BE2C (cell line): ENCODE data around the gene ALKAL2.

Source experiments
- DNase-seq: peaks from one replicate; pipeline ENCODE4 v3.0.0-alpha.2; 2020
- H3K27me3 ChIP-seq: fragments of 250-450 bp; sonication (Bioruptor Pico); 2 replicates; pipeline ENCODE4 v1.5.1; 2020; ENCODE audit warnings: mild to moderate bottlenecking
- H3K36me3 ChIP-seq: fragments of 250-450 bp; sonication (Bioruptor Pico); 2 replicates; pipeline ENCODE4 v1.5.1; 2020; ENCODE audit warnings: mild to moderate bottlenecking
- H3K4me1 ChIP-seq: fragments of 250-450 bp; sonication (Bioruptor Pico); 2 replicates; pipeline ENCODE4 v1.5.1; 2020
- H3K4me3 ChIP-seq: 2 replicates; pipeline ENCODE4 v1.5.1; 2011; ENCODE audit warnings: low read depth, low read length
- H3K9me3 ChIP-seq: fragments of 250-450 bp; sonication (Bioruptor Pico); 2 replicates; pipeline ENCODE4 v1.5.1; 2020
- TF ChIP-seq, protein P1 (sequence below): IDR thresholded peaks from 2 replicates; pipeline ENCODE4 v1.5.1; 2012; ENCODE audit warnings: mild to moderate bottlenecking, low read depth, low read length

Gene ALKAL2

DNA sequence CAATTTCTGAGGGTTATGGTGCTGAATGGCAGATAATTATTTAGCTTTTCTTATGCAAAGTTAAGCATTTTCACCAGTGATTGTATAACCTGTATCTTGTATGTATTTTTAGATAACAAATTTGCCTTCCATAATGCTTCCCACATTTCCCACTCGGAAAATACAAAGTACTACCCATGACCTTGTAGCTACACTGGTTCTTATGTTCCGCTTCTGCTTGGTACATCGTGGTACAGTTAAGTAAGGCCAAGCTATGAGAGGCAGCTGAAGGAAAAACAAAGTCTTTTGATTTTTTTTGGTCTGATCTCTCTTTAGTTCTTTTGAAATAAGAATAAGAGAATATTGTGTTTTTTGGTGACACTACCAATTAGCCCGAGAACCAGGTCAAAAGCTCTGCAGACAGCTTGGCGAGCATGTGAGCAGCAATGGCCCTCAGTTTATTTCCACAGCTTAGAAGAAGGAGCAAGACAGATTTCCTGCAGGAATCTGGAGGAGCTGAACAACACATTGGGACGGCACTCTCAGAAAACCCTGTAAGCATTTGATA lies 50.8 kb downstream of the ALKAL2 start:
- TF ChIP-seq, protein P1, sequence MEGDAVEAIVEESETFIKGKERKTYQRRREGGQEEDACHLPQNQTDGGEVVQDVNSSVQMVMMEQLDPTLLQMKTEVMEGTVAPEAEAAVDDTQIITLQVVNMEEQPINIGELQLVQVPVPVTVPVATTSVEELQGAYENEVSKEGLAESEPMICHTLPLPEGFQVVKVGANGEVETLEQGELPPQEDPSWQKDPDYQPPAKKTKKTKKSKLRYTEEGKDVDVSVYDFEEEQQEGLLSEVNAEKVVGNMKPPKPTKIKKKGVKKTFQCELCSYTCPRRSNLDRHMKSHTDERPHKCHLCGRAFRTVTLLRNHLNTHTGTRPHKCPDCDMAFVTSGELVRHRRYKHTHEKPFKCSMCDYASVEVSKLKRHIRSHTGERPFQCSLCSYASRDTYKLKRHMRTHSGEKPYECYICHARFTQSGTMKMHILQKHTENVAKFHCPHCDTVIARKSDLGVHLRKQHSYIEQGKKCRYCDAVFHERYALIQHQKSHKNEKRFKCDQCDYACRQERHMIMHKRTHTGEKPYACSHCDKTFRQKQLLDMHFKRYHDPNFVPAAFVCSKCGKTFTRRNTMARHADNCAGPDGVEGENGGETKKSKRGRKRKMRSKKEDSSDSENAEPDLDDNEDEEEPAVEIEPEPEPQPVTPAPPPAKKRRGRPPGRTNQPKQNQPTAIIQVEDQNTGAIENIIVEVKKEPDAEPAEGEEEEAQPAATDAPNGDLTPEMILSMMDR, result no peak
- Histone ChIP-seq H3K4me3 (no peak overlapping the region), H3K9me3 (no peaks in the 10 kb centered on the region), H3K27me3 (no peaks in the 10 kb centered on the region), H3K36me3 (no peaks in the 10 kb centered on the region), H3K4me1 (no peaks in the 10 kb centered on the region)
- DNase-seq, result no peak

DNA sequence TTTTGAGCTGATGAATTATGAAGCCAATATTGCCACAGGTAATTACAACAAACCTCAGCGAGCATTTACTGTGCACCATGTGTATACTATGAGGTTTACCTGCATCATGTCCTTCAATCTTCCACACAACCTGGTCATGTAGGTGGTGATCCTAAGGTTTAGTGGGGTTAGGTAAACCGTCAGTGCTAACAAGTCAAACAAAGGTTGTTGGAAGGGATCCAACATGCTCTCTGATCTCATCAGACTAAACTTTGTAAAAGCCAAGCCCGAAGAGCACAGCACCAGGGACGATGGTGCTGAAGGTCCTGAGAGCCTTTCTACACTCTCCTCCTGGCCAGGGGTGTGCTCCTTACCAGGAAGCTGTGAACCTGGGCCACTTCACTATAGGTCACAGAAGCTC lies 53.5 kb downstream of the ALKAL2 start:
- no peaks in the 10 kb centered on the region for H3K9me3 ChIP-seq
- DNase-seq, result no peak
- no peaks in the 10 kb centered on the region for H3K4me1 ChIP-seq
- H3K27me3 ChIP-seq, result no peaks in the 10 kb centered on the region
- no peaks in the 10 kb centered on the region for H3K36me3 ChIP-seq
- no peak overlapping the region for H3K4me3 ChIP-seq
- TF ChIP-seq, protein P1, result no peak

DNA sequence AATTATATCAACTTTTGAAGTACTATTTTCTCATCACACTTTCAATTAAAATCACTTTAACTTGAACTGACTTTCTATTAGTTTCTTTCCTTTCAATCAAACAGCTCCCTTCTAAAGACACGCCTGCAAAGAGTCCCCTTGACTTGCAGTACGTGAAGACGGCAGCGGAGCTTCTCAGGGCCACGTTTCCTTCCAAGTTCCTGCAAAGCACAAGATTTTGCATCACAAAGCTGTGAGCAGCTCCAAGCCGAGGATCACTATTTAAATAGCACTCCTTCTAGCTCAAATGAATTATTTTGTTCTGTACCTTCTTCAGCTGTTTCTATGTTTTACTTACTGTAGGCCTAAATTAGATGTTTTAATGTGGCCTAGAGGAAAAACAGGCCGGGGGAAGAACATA lies 54.9 kb downstream of the ALKAL2 start:
- Histone ChIP-seq H3K4me3 (no peak overlapping the region), H3K27me3 (no peaks in the 10 kb centered on the region), H3K9me3 (no peaks in the 10 kb centered on the region), H3K36me3 (no peaks in the 10 kb centered on the region), H3K4me1 (no peaks in the 10 kb centered on the region)
- DNase-seq, result no peak
- TF ChIP-seq, protein P1, result no peak

DNA sequence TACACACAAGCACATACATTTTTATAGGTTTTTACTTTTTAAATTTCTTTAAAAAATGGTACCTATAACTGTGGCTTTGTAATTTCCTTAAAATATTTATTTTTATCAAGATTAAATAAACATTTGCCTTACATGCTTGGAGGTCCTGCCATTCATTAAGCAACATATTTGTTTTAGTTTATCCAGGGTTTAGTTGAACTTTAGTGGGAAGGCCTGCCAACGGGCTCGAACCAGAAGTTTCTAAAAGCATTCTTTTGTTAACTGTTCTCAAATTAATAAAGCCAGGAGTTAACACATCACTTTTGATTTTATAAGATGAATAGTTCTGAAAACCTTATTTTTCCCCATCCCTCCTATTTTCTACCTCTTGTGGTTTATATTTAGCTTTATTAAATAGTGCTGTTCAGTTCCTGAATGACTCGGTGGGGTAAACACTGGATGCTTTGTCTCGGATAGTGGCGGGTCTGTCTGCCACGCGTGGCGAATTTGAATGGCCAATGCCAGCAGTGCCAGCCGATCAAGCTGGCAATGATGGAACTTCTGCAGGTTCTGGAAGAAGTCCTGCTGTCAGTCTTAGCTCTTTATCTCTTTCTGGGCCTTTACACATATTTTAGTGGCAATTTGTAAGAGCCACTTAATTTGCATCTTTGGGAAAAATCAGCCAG lies 56.2 kb downstream of the ALKAL2 start:
- H3K36me3 ChIP-seq, result no peaks in the 10 kb centered on the region
- no peak overlapping the region for H3K4me3 ChIP-seq
- no peaks in the 10 kb centered on the region for H3K27me3 ChIP-seq
- H3K9me3 ChIP-seq, result no peaks in the 10 kb centered on the region
- TF ChIP-seq, protein P1, result no peak
- DNase-seq, result no peak
- no peaks in the 10 kb centered on the region for H3K4me1 ChIP-seq
